ENCODE results near the gene NEU2.

The NEU2 gene

GRCh38 chr2:233076749-233077148, 44.3 kb downstream of the NEU2 start:
- DNase-seq (ENCODE audit: low read depth, low spot score) = no peak

GRCh38 chr2:233079473-233079877, 47.0 kb downstream of the NEU2 start:
- no peak for DNase-seq (ENCODE audit: low read depth, low spot score)

DNA sequence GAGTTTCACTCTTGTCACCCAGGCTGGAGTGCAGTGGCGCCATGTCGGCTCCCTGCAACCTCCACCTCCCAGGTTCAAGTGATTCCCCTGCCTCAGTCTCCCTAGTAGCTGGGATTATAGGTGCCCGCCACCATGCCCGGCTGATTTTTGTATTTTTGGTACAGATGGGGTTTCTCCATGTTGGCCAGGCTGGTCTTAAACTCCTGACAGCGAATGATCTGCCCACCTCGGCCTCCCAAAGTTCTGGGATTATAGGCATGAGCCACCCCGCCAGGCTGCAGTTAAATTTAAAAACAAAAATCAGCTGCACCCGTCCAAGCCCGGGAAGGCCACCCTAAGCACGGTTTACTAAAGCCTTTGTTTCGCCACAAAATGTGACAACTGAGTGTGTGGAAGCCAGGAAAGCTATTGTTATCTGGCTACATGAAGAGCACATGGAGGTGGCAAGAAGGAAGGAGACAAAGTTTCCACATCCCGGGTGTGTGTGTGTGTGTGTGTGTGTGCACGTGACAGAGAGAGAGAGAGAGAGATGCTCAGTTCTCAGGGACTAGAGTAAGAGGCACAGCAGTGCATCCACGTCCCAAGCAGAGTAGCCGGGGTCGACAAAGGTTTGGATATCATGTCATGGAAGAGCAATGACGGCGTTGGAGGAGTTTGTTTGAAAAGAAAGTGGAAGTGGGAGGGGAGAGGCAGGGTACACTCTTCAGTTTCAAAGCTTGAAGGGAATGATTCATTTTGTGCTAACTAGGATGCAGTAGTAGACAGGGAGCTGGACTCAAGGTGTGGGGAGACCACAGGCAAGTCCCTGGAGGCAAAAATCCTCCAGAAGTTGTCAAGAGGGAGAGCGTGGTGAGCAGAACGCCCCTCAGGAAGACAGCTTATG, 47.7 kb downstream of the NEU2 start:
- no peak for DNase-seq (ENCODE audit: low read depth, low spot score)

DNA sequence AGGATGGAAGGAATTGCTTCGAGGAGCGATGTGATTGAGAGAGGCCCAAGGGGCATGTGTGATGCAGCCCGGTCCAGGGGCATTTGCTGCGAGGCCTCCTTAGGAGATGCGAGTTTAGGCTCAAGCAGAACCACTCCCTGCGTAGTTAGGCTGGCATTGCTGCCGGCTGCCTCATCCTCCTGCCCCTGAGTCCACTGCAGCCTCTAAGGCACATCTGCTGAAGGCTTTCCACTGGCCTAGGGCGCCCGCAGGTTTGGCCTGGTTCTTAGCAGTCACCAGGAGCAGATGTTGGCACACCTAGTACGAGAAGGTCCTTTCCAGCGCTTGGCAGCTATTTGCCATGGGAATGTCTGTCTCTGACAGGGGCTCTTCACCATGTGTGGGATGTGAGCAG, 48.4 kb downstream of the NEU2 start:
- no peak for DNase-seq (ENCODE audit: low read depth, low spot score)

DNA sequence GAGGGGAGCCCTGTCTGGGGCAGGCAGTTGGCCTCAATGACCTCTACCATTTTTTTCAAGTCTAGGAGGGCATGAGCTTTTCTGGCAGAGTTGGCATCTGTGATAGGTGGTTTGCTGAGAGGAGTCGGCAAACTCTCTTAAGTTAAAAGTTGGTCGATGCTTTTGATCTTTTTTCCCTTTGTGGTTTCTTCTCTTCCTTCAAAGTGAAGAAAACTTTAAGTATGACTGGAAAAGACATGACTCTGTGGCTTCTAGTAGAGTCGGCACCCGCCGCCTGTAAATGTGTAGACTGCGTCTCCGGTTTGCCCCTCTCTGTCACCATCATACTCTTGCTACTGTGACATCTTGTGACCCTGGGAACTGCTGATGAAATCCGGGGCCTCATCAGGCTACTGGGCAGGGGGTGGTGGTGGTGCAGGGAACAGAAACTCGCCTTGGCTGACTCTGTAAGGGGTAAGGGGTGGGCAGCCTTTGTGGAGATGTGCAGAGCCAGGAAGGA, 48.8 kb downstream of the NEU2 start:
- no peak for DNase-seq (ENCODE audit: low read depth, low spot score)

DNA sequence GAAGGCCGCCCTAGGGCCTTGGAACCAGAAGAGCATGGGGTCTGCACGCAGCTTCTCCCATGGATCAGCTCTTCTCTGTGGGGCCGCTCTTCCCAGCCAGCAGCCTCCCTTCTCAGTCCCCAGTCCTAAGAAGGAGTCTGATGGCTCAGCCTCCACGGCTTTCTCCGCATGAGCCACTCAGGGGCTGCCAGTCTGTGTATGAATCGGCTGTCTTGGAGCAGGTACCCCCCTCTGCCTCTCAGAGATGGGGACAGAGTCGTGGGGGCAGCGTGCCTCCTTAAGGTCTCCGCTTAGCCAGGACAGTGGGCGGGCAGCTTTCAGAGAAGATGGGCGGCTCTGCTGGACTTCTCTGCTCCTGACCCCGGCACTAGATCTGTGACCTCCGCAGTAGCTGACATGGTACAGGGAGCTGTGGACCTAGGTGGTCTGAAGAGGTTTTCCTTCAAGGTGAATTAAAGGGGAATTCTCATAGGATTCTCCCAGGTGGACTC, 49.3 kb downstream of the NEU2 start:
- no peak for DNase-seq (ENCODE audit: low read depth, low spot score)

- no peak for DNase-seq (ENCODE audit: low read depth, low spot score)
These were observed 49.9 kb downstream of the NEU2 start for GRCh38 chr2:233082222-233082930.

GRCh38 chr2:233082931-233083755, 50.7 kb downstream of the NEU2 start:
- no peak for DNase-seq (ENCODE audit: low read depth, low spot score)

GRCh38 chr2:233083782-233084181, 51.3 kb downstream of the NEU2 start:
- no peak for DNase-seq (ENCODE audit: low read depth, low spot score)

DNA sequence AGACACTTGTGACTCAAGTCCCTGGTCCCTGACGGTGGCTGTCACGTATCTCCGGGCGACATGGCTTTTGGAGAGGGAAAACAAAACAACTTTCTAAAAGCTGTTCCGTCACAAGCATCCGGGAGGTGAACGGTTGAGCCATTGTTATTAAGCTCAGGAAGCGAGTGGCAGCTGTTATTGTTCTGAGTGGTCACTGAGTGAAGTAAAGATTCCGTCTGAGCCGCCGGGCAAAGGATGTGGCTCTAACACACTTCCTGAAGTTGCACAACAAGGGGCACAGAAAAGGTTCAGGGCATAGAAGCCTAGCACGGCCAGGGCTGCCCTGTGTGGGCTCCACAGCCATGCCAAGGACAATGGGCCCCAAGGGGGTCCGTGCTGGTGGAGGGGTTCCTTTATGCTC, 52.0 kb downstream of the NEU2 start:
- DNase-seq (ENCODE audit: low read depth, low spot score) = no peak

All from ELF-1 (cell line).